D341Med (cell line): ENCODE data around the gene CCDC134.

Experiments used
- DNase-seq: peaks from one replicate; pipeline ENCODE4 v3.0.0; 2012; ENCODE audit warnings: low spot score

Gene CCDC134

DNA sequence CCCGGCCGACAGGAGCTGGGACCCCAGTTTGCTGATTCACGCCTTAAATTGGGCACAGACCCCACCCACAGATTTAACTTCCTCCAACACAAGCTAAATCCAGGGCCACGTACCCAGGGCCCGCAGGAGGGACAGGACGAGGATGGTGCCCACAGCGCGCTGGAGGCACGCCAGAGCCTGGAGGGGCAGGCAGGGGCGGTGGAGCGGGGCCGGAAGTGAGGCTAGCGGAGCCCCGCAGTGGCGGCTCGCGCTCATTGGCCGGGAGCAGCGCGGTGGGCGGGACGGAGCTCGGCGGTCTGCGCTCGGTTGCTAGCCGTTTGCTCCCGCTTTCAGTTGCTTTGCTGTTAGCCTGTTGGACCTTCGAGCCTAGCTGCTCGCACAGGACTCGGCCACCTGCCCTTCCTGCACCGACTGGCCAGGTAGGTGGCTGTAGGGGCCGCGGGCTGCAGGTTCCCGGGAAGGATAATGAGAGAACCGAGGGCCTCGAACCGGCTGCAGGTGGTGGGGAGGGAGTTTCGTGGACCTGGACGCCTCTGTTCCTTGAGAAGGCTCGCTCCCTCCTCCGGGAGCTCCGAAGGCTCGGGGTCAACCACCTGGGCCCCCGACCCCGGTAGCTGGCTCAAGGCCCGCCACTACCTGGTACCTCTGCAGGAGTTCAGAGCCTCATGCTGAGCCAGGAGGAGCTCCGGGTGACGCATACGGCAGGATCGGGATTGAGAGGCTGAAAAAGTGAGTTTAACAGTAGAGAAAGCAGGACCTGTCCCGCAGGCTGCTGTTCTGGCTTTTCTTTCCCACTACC is at the start of gene CCDC134:
Gene CCDC134 (plus strand): TSS at position 332 of the 799 bp plus-strand sequence. CDS start 8,212 bp downstream, outside the sequence.
- peak; percentile 99 for DNase-seq

DNA sequence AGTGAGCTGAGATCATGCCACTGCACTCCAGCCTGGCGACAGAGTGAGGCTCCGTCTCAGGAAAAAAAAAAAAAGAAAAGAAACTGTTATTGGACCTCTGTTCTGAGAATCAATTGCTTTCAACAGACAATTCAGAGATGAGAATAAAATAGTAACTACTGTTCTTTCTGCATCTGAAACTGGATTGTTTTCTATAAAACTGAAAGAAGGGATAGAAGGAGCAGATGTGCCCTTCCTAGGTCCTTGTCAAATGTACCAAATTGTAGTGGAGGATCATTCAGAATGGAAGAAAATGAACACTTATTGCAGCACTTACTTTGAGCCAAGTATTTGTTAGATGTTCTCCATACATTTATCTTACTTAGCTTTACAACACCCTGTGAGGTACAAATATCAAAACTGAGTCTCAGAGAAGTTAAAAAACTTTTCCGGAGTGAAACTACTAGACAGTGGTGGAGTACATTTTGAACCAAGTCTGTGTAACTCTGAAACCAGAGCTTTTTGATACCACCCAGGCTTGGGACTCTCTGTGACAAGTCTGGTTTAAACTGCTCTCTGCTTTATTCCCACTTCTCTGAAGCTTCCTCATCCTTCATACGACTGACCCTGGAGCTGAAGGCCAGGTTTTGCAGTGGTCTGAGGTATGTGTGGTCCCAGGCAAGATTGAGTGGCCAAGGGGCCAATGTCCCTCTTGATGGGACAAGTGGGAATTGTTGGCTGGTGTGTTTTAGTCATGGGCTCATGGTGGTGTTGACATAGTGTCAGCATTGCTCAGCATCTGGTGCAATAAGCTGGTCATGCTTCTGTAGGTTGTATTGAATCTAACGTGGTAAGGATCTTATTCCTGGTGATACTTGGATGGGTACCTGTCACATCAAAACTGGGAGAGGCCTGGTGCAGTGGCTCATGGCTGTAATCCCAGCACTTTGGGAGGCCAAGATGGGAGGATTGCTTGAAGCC is 48.2 kb upstream of the CCDC134 start:
- DNase-seq = no peak

DNA sequence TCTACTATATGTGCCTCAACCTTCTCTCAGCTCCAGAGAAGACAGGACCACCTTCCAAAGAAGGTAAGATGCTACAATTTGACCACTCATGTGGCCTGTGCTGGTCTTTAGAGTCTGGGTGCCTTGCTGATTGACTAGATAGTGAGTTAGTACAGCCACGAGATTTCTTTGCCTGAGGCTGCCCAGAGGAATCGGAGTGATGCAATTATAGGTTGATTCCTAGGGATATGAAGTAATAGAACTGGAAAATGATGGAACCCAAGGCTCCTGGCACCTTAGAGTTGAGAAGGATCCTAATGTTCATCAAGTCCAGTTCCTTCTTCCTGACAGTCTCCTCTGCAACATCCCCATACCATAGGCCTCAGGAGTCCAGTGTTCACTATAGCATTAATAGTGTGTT is 46.5 kb upstream of the CCDC134 start:
- DNase-seq = no peak

DNA sequence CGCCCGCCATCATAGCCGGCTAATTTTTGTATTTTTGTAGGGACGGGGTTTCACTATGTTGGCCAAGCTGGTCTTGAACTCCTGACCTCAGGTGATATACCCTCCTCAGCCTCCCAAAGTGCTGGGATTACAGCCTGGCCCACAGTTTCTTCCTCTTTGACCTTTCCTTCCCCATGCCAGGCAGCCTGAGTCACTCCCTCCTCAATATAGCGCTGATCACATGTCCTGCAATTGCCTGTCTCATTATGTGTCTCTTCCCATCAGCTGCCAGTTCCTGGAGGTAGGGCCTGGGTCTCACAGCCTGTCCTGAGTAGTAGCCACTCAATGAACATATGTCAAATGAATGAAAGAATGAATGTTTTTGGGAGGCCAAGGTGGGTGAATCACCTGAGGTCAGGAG is 43.0 kb upstream of the CCDC134 start:
- no peak for DNase-seq

DNA sequence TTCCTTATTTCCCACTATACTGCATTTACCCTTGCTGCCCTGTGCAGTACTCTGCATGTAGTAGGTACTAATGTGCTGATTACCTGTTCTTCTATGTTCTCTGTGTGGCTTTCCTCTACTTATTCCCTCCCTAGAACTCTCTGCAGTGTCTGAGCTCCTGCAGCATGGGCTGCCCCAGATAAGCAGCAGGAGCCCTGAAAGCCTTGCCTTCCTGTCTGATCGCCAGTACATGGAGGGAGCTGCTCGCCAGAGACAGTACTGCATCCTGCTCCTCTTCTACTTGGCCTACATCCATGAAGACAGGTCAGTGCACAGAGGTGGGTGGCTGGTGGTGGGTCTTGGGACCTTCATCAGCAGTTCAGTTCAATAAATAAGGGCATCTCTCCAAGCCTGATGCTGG is 42.2 kb upstream of the CCDC134 start:
- DNase-seq = no peak

DNA sequence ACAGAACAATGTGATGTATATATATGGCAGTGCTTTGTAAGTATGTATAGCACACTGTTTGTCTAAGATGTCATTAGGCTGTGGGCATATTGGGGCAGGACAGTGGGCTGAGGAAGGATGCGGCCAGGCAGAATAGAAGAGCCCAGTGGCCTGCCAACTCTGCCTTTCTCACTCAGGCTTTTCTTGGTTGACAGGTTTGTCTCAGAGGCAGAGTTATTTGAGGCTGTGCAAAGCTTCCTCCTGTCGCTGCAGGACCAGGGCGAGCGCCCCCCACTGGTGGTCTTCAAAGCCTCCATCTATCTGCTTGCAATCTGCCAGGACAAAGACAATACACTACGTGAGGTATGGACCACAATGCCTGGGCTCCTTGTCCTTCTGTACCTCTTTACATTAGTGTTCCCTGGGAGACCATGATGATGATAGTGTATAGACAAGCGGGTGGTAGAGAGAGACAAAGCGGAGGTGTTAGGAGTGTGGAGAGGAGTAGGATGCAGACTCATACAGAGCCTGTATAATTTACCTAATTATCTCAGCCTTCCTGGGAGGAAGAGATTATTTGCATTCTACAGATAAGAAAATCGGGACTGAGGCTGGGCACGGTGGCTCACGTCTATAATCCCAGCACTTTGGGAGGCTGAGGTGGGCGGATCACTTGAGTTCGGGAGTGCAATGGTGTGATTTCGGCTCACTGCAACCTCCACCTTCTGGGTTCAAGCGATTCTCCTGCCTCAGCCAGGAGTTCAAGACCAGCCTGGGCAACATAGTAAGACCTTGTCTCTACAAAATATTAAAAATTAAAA is 37.3 kb upstream of the CCDC134 start:
- peak; percentile 64 for DNase-seq

DNA sequence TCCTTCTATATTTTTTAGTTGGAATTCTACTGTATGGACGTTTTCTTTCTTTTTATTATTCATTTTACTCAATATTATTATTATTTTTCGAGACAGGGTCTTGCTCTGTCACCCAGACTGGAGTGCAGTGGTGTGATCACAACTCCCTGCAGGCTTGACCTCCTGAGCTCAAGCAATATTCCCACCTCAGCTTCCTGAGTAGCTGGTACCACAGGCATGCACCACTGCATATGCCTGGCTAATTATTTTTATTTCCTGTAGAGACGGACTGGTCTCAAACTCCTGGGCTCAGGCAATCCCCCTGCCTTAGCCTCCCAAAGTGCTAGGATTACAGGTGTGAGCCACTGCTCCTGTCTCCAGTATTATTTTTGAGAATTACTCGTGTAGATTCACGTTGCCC is 34.0 kb upstream of the CCDC134 start:
- no peak for DNase-seq

DNA sequence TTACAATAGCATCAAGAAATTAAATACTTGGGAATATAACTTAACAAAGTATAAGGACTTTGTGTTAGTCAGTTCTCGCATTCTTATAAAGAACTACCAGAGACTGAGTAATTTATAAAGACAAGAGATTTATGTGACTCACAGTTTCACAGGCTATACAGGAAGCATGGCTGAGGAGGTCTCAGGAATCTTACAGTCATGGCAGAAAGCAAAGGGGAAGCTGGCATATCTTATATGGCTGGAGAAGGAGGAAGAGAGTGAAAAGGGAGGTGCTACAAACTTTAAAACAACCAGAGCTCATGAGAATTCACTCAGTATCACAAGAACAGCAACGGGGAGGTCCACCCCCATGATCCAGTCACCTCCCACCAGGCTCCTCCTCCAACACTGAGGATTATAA is 32.0 kb upstream of the CCDC134 start:
- no peak for DNase-seq

DNA sequence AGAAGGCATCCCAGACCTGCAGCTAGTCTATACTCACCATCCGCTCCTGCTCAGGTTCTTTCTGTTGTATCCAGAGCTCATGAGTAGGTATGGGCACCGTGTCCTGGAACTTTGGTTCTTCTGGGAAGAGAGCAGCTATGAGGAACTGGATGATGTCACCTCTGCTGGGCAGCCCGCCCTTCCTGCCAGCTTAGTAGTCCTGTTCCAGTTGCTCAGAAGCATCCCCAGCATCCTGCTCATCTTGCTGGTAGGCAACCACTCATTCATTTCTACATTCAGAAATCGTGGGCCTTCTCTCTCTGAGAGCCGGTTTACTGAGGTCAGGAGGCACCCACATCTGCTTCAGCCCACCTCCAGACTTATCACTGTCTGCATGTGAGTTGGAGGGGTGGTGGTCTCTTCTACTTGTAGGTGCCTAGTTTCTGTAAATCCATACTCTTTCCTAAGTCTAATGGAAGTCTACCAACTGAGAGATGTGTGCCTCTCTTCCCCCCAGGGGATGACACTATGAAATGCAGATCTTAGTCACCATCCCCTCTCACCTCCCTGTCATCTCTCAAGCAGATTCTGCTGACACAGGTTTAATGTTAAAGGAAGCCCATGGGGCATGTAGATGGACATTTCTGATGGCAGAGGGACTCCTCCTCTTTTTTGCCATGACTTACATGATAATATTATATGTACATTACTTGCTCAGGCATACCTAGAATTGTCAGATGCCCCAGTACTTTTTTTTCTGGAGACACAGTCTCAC is 29.6 kb upstream of the CCDC134 start:
- no peak for DNase-seq

DNA sequence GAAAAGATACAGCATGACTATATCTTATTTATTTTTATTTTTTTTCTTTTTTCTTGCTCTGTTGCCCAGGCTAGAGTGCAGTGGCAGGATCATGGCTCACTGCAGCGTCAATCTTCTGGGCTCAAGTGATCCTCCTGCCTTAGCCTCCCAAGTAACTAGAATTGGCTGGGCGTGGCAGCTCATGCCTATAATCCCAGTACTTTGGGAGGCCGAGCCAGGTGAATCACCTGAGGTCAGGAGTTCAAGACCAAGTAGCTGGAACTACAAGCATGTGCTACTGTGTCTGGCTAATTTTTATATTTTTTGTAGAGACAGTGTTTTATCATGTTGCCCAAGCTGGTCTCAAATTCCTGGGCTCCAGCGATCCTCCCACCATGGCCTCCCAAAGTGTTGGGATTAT is 28.3 kb upstream of the CCDC134 start:
- no peak for DNase-seq

DNA sequence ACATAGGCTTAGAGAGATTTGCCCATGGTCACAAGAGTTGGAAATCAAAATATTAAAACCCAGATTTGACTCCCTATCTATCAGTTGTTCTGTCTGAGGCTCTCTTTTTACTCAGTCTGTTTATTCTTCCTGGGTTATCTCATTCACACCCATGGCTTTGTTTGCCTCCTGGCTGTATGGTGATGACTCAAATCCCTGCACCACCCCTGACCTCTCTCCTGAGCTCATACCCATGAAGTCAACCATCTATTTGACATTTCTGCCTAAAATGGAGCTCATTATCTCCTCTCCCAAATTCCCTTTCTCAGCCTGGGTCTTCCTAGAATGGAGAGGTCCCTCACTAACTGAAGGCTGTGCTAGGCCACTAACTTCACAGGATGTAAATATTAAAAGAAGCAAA is 27.8 kb upstream of the CCDC134 start:
- no peak for DNase-seq

DNA sequence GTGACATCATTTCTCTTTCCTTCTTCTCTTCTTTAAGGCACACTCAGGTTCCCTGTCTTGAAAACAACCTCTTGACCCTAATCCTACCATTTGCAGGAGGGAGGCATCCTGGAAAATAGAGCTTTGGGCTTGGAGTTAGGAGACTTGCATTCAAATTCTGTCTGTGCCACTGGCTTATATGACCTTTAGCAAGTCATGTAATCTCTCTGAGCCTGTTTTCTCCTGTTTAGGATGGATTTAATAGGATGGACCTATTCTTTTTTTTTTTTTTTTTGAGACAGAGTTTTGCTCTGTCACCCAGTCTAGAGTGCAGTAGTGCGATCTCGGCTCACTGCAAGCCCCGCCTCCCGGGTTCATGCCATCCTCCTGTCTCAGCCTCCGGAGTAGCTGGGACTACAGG is 25.1 kb upstream of the CCDC134 start:
- no peak for DNase-seq

DNA sequence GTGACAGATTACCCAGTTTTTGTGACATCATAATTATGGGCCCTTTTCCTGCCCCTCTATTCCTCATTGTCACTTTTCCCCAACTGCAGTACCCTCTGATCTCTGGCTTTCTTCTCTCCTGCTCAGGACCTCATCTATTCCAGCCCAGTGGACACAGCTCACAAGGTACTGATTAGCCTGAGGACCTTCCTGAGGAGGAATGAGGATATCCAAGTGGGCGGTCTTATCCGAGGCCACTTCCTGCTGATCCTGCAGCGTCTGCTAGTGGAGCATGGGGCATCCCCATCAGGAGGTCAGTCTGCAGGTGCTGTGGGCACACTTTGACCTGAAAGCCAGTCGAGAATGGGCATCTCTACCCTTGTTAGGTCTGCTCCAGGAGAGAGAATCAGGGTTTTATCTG is 24.5 kb upstream of the CCDC134 start:
- DNase-seq = no peak

DNA sequence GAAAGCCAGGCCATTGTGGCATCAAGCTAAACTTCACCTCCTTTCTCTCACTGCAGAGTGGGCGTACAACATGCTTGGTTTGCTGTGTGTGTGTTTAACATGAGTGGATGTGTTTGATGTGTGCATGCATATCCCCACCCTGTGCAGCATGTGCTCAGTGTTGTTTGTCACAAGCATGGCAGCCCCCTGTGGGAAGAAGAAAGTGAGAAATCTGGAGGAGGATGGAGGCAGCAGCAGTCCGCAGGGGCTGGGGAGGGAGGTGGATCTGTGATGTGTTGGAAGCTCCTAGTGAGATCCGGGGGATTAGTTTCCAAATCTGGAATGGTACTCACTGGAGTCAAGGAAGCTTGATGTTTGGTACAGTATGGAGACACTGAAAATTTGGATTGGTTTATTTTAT is 24.1 kb upstream of the CCDC134 start:
- DNase-seq = no peak

DNA sequence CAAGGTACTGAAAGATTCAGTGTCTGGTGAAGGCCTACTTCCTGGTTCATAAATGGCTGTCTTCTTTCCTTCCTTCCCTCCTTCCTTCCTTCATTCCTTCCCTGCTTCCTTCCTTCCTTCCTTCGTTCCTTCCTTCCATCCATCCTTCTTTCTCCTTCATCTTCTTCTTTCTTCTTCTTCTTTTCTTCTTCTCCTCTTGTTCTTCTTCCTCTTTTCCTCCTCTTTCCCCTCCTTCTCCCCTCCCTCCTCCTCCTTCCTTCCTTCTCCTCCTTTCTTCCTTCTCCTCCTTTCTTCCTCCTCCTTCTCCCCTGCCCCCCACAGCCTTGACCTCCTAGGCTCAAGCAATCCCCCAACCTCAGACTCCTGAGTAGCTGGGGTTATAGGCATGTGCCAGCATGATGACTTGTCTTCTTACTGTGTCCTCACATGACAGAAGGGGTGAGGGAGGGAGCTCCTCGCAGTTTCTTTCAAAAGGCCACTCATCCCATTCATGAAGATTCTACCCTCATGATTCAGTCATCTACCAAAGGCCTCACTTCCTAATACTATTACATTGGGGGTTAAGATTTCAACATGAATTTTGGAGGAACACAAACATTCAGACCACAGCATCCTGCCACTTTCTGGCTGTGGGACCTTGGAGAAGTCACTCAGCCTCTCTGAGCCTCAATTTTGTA is 22.6 kb upstream of the CCDC134 start:
- no peak for DNase-seq

DNA sequence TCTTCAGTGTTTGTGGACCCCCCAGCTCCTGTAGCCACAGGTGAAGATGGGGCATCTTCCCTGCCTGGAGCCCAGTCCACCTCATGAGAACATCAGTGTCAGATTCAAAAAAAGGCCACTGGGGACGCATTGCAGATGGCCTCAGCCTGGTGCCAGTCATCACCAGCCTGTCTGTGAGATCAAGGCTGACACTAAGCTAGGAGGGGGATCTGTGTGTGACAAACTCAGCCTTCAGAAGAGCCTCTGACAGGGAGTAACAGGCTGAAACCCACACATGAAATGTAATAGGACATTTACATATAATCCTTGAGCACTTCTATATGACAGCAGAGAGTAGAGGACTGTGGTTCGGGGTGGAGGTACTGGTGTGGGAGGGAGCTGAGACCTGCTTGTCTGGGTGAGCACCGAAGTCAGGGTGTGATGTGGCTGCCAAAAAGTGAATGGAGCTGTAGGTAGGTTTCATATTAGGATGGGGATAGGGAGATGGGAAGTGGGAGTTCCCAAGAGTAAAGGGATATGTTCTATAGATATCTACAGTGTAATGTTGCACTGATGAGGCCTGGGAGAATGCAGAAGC is 20.5 kb upstream of the CCDC134 start:
- DNase-seq = no peak

DNA sequence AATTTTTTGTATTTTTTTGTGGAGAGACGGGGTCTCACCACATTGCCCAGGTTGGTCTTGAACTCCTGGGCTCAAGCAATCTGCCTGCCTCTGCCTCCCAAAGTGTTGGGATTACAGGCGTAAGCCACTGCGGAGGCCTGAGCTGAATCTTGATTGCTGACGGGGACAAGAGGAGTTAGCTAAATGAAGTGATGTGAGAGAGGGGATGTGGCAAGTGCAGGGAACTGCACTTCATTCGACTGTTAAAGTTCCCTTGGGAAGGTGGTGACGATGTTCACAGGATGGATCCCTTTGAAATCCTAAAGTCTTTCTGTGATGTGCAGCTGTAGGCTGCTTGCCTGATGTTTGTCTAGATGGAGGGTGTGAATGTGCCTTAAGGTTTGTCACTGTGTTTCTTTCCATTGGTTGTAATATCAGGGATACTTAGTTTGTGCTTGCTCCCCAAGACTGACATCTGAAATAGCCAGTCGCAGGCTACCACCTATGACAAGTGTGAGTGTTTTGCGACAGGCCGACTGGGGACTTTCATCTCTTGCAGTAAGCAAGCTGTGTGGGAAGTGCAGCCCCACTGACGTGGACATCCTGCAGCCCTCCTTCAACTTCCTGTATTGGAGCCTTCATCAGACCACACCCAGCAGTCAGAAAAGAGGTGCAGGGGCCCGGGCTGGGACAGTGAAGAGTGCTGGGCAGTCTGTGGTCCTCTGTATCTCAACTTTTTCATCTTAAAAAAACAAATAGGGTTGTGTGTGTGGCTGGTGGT is 19.6 kb upstream of the CCDC134 start:
- no peak for DNase-seq

DNA sequence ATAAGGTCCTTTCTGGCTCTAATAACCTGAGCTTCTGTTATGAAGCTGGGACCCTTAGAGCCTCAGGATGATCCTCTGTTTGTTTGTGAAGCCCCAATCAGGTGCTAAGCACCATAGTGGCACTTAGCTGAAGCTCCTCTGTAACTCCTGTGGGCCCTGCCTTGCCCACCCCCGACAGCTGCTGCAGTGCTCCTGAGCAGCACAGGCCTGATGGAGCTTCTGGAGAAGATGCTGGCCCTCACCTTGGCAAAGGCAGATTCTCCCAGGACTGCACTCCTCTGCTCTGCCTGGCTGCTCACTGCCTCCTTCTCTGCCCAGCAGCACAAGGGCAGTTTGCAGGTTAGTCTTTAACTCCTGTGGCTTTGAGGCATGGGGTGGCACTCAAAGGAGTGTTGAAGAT is 19.0 kb upstream of the CCDC134 start:
- DNase-seq = no peak

DNA sequence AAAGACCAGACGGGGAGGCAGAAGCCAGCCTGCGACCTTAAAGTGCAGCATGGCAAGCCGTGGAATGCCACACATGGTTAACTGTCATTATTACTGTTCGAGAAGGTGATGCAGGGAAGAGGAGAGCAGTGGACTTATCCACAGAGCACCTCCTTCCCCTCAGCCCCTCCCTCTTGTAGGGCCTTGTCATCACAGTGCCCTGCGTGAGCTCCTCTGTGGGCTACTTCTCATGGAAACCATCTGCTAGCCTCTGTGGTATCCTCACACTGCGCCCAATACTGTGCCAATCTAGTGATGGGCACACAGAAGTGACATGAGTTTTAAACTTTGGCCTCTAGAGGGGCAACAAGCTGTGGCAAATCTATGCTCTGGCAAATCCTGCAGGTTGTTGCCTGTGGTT is 18.2 kb upstream of the CCDC134 start:
- DNase-seq = no peak

DNA sequence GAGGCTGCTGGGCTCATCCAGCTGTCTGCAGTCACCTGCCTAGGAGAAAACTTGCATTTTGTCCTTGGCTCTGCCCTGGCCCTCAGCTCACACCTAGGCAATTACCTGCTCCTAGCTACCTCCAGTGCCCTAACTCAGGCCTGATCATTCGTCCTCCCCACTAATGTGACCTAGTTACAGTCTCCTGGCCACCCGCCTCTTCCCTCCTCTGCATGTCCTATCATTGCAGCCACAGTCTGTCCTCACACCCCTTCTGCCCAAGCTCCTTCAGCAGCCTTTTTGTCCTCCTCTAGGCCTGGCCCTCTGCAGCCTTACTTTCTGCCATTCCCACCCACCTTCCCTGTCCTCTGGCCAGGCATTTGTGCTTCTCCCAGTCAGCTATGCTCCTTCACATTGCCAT is 17.7 kb upstream of the CCDC134 start:
- DNase-seq = no peak
